Fibroblast of skin of left biceps (primary cell): ENCODE measurements around the gene AHCYL2.
"Not testable (repeated sequence)": the region's sequence is repeated elsewhere in the genome, so short reads cannot be mapped to it uniquely, and the experiment has no call there.

Experiments used
- DNase-seq, 2 experiments: peaks; one replicate each; pipeline ENCODE4 v3.0.0-alpha.2; 2013; ENCODE audit warnings: low read depth in 2 of 2

AHCYL2 gene

DNA sequence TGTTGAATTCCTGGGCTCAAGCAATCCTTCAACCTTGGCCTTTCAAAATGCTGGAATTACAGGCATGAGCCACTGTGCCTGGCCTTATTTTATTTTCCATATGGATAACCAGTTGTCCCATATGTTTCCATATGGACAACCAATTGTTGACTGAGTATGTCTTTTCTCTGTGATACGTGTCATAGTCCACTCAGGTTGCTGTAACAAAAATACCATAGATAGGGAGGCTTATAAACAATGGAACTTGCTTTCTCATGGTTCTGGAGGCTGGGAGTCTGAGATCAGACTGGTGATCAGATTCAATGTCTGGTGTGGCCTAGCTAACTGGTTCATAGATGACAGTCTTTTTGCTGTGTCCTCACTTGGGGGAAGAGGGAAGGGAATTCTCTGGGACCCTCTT lies 19.4 kb downstream of the AHCYL2 start:
- no peak for DNase-seq

DNA sequence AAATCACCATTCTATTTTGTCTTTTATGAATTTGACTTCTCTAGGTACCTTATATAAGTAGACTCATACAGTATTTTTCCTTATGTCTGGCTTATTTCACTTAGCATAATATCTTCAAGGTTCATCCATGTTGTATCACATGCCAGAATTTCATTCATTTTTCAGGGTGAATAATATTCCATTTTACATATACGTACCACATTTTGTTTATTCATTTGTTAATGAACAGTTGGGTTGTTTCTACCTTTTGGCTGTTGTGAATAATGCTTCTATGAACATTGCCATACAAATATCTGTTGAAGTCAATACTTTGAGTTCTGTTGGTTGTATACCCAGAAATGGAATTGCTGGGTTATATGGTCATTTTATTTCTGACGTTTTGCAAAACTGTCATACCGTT lies 20.7 kb downstream of the AHCYL2 start:
- DNase-seq, result no peak

DNA sequence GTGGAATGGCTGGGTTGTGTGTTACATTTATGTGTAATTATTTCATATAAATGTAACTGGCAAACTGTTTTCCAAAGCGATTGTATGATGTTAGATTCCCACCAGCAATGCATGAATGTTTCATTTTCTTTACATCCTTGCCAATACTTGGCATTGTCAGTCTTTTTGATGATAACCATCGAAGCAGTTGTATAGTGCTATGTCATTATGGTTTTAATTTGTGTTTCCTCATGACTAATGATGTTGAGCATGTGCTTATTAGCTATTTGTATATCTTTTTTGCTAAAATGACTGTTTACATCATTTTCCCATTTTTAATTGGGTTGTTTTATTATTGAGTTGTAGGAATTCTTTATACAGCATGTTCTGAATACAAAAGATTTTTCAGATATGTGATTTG lies 22.3 kb downstream of the AHCYL2 start:
- DNase-seq, result no peak

DNA sequence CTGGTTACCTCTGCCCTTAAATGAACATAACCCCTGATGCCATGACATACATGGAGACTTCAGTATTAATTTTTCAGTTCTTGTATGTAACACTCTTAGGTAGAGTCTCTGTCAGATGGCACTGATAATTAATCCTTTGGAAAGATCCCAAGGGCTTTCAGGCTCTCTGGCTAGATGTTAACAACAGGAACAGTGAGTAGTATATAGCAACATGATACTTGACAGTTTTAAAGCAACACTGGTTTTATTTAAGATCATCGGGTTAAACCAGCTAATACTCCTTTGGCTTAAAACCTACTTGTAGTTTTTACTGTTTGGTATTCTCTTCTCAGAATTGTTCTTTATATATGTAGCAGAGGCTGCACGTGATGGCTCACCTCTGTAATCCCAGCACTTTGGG lies 27.3 kb downstream of the AHCYL2 start:
- DNase-seq, result no peak

DNA sequence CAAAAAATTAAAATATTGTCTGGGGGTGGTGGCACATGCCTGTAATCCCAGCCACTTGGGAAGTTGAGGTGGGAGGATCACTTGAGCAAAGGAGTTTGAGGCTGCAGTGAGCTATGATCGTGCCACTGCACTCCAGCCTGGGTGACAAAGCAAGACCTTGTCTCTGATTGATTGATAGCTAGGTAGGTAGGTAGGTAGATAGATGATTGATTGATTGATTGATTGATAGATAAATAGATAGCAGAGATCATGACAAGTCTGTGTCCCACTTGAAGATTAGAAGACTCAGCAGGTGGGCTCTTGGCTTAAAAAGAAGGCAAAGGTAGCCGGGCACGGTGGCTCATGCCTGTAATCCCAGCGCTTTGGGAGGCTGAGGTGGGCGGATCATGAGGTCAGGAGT lies 27.8 kb downstream of the AHCYL2 start:
- DNase-seq, result not testable (repeated sequence)

DNA sequence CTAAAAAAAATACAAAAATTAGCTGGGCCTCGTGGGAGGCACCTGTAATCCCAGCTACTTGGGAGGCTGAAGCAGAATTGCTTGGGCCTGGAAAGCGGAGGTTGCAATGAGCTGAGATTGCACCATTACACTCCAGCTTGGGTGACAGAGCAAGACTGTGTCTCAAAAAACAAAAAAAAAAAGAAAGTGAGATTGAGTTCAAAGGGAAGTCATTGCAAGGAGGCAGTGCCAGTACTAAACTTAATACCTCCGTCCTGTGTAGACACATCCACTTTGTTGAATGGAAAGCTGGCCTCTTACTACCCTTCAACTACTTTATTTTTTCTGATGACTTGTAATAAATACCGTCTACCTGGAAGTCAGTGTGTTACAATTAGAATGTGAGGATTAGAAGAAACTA lies 31.0 kb downstream of the AHCYL2 start:
- DNase-seq, result no peak

DNA sequence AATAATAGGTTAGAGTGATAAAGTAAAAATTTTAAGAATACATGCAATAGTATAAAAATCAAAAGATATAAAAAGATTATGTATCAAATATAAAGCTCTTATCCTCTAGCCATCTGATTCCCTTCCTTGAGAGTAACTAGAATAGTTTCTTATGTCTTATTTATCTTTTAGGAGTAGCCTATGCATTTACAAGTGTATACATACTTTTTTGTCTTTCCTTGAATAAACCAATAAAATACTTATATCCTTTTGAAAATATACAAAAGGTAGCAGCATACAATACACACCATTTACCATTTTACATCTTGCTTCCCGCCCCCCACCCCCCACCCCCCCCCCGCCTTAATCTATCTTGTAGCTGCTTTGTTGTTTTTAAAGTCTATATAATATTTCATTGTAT lies 31.4 kb downstream of the AHCYL2 start:
- no peak for DNase-seq

DNA sequence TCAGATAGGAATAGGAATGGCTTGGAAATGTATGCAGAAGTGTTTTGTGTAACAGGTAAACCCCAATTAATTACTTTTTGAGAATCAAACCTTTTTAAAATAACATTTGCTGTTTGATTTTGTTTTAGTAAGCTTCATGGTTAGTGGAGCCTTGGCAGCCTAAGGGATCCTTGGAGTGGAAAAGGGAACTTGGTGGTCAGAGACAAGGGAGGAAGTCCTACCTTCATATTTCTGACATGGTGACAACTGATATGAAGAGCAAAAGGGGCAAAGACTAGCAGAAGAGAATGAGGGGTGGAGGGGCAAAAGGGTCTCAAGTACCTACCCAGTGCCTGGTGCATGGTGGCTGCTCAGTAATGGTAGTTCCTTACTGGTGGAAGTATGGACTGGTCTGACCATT lies 32.3 kb downstream of the AHCYL2 start:
- no peak for DNase-seq

DNA sequence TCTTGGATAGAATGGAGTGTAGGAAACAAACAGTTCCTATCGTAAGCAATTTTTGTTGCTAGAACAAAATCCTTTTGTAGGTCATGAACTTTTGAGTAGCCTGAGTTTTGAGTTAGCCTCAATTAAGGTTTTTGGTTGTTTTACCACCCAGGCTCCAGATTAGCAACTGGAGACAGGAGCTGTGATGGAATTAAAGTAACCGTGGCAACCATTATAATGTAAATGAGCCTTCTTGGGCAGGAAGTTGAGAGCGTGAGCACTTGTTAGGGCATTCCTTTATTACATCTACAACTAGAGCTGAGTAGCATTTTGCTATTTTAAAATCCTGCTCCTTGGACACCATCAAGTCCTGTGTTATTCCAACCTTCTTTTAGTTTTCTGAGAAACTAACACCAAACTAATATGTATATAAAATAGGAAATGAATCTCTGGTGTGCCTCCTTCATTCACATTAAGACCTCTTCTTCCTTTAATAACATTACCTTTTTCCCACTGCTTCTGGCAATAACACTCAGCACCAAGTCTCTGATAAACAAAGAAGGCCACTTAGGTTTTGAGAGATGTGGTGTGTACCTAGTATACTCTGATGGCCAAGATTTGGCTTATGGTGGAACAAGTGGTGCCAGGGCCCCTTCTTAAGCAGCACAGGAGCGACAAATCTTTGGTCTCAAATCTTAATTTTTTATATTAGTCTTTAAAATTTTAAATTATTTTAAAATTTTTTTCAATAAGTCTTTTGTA lies 34.0 kb downstream of the AHCYL2 start:
- DNase-seq, result no peak

DNA sequence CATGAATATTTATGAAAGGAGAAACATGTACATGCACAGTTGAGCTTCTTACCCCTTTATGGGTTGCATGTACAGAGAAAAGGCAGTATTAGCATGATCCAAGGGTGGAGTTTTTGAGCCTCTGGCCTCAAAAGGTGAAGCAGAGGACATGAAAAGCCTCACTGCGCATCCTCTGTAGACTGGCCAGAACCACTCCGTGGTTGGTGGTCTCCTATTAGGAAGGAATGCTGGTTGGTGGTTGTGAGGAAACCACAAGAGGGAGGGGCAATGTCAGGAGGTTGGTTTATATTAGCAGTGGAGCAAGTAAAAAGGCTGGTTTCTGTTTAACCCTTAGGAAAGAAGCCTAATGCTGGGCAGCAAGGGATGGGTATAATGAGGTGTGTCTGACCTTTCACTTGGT lies 37.5 kb downstream of the AHCYL2 start:
- DNase-seq, result no peak

DNA sequence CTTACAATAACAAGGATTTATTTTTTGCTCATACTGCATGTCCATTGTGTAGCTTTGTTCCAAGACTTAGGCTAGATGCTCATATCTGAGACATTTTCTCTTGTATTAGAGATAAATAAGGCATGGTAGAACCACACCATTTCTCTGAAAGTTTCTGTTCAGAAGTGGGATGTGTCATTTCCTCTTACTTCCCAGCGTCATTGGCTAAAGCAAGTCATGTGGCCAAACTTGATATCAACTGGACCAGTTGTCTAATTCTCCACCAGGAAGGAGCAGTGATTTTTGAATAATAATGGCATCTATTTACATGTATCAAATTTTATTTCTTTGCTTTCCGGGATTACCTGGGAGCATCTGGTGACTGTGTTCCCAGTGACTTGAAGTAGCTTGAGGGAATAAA lies 38.3 kb downstream of the AHCYL2 start:
- DNase-seq, result no peak

DNA sequence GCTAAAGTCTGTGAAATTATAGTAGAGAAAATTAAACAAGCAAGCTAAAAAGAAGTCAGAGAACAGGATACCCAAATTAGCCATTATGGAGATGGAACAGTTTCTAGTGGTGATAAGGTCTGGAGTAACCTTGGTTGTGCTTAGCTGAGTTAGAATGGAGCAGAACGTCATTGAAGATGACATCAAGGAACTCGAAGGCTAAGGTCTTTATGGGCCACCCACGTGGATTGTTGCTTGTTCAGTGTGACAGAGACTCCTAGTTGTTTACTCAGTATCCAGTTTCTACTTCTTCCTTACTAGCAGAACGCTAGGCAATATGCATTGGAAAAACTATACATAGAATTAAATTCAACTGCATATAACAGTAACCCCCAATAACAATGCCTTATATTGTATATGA lies 39.7 kb downstream of the AHCYL2 start:
- no peak for DNase-seq

DNA sequence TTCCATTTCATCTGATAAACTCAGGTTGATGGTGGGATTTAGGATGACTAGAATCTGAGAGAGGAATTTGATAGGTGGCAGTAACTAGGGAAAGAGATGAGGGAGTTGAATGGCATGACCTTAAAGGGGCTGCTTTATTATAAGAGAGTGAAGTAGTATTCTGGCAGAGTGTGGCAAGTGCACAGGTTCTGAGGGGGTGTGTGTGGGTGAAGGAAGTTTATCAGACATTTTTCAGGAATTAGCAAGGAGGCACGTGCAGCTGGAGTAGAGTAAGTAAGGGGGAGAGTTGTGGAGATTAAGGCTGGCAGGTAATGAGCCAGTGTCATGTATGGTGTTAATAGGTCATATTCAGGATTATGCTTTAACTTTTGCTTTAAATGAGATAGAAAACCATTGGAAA lies 40.5 kb downstream of the AHCYL2 start:
- no peak for DNase-seq

DNA sequence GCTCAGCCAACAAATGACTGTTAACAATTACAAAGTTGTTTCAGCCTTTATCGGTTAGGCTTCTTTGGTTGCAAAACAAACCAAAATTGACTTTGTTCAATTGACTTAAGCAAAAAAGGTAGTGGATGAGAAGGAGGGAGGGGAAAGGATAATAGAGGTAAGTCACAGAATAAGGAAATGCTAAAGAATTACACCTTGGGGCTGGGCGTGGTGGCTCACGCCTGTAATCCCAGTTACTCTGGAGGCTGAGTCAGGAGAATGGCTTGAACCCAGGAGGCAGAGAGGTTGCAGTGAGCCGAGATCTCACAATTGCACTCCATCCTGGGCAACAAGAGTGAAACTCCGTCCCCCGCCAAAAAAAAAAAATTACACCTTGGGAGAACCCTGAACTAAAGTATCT lies 41.4 kb downstream of the AHCYL2 start:
- DNase-seq, result no peak

DNA sequence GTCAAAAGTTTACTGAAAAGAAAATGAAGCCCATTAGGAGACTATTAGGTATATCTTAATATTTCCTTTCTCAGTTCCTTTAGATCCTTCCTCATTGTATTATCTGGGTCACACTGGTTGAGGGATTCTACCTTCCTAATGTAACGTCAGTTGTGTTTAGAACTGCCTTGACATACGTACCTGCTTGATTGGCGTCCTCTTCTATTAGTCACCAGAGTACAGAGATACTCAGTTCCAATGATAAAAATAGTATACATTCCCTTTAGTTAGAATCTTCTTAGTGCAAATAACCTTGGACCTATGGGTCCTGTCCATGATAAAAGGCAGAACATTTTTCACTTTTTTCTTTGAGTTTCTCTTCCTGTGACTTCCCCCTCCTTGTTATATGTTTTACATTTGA lies 45.2 kb downstream of the AHCYL2 start:
- DNase-seq, result no peak

DNA sequence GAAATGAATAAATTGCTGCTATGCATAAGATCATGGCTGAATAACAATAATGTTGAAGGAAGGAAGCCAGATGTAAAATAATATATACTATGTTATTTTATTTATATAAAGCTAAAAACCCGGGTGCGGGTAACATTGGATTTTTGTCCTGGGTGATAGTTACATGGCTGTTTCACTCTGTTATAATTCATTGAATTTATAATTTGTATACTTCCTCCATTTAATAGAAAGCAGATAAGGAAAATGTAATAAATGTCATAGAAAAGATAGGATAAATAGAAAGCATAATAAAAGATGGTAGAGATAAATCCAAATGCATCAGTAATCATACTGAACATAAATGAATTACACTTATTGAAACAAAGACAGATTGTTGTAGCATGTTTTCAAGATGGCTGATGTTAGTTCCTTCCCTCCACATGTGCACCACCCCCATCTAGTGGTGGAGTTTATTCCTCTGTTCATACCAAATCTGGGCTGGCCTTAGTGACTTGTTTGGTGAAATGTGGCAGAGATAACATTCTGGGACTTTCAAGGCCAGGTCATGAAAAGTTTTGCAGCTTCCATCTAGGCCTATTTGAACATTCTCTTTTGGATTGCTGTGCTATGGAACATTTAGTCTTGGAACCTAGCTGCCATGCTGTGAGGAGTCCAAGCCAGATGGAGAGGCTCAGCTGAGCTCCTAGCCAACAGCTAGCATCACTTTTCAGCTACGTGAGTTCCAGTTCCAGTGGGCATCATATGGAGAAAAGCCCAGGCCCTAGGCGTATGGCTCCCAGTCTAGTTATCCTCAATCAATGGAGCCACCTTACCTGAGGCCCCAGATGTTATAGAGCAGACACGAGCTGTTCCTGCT lies 46.9 kb downstream of the AHCYL2 start:
- DNase-seq, result no peak

DNA sequence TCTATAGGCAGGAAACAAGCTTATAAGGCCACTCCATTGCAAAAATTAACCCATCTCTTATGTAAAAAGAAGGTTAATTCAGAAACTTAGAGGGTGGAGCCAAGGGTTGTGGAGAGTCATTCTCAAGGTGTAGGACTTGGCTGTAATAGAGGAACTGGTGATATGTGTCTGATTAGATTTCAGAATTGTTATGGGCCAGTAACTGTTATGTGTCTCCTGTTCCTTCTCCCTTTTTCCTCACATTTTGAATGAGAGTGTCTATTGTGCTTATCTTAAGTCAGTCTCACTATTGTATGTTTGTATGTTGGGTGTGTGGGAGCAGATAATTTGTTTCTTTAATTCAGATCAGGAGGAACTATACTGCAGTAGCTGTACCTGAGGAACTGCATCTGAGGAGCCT lies 49.1 kb downstream of the AHCYL2 start:
- DNase-seq, result no peak

DNA sequence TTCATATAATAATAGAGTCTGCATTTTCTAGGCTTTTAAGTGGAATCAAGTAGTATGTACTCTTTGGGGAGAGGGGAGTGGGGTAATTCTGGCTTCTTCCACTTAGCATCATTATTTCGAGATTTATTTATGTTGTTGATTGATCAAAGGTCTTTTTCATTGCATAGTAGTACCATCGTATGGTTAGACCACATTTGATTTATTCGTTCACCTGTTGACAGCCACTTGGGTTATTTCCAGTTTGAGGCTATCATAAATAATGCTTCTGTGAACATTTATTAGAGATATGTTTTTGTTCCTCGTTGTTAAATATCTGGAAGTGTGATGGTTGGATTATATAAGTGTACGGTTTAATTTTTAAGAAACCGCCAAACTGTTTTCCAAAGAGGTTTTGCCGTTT lies 52.8 kb downstream of the AHCYL2 start:
- DNase-seq, result no peak

DNA sequence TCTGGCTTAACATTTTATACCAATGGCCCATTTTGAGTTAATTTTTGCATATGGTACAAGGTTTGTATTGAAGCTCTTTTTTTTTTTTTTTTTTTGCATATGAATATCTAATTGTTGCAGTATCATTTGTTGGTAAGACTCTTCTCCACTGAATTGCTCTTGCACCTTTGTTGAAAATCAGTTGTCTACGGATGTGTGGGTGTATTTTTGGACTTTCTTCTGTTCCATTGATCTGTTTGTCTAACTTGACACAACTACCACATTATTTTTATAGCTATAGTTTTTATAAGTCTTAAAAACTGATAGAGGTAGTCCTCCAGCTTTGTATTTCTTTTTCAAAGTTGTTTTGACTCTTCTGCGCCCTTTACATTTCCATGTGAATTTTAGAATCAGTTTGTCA lies 53.9 kb downstream of the AHCYL2 start:
- DNase-seq, result no peak

DNA sequence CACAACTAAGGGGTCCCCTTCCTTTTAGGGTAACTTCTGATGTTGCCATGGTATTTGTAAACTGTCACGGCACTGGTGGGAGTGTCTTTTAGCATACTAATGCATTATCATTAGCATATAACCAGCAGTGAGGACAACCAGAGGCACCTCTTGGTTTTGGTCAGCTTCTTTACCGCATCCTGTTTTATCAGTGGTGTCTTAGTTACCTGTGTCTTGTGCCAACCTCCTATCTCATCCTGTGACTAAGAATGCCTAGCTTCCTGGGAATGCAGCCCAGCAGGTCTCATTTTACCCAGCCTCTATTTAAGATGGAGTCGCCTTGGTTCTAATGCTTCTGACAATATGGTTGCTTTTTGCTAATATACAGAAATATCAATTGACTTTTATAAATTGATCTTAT lies 54.9 kb downstream of the AHCYL2 start:
- DNase-seq, result no peak

DNA sequence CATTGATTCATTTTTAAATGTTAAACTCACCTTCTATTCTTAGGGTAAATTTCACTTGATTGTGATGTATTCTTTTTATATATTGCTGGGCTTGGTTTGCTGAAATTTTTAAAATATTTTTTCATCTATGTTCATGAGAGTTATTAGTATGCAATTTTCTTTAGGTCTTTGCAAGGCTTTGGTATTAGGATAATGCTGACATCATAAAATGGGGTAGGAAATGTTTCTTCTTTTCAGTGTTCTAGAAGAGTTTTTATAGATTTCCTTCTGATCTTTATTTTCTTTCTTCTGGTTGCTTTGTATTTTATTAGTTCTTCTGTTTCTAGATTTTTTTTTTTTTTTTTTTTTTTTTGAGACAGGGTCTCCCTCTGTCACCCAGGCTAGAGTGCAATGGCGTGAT lies 56.3 kb downstream of the AHCYL2 start:
- DNase-seq, result no peak

DNA sequence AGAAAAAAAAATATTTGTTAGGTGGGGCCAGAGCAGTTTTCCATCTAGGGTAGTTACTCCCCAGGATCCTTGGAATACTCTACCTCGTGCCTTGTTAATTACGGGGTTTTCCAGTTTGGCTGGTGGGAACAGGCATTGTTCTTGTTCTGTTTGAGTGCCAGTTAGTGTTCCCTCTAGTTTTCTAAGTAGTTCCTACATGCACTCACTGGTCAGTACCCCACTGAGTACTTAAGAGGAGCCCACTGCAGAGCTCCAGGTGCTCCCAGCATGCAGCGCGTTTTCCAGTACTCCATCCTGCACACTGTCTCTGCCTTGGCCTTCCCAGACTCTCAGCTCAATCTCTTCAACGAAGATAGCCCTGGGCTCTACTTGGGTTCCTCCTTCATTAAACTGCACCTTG lies 58.0 kb downstream of the AHCYL2 start:
- no peak for DNase-seq

DNA sequence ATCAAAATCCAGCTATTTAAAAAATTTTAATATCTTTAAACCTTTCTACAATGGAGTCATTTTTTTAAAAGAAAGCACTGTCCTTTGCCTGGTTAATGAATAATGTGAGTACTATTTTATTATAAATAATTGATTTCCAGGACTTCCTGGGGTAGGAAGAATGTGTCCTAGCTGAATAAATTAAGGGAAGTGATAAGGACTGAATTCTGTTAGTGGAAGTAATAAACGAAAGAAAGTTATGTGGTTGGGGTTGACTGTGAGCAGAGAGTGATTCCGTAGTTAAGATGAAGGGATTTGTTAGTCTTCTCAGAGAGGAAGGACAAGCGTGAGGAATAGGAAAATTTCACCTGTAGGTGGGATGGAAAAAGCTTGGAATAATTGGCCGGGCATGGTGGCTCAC lies 59.1 kb downstream of the AHCYL2 start:
- DNase-seq, result no peak
